ENCODE data around the gene KIR3DL2.
"Not testable (repeated sequence)": the region's sequence is repeated elsewhere in the genome, so short reads cannot be mapped to it uniquely, and the experiment has no call there.

GRCh38 chr19:54899646-54900045 lies 49.4 kb downstream of the KIR3DL2 start:
- not testable (repeated sequence) for TF ChIP-seq CTCF (IDR thresholded peaks at IDR 0.05; ENCODE audit: insufficient read depth, low read depth, low read length); EZH2 (IDR thresholded peaks at IDR 0.05; ENCODE audit: insufficient read depth, low read length)
